T-helper 1 cell treated with Interleukin-12 subunit alpha and Interleukin-12 subunit beta and Interleukin-4 antibody, amounts not matched to agents 30 ng/mL and 1 ng/mL, for 36 hours (primary cell): Measurements from ENCODE around the gene NDUFAF8. TPM values are rescaled to one million over a fixed set of nuclear protein-coding genes. Genes with fewer than 3 reads are reported as not detected.

ENCODE experiments used
- intact Hi-C: fragments of 100-400 bp; cut with micrococcal nuclease; formaldehyde crosslinking; loops from one replicate; pipeline ENCODE4 v1.15.1; 2024
- total RNA-seq: library from RNA; stranded (reverse); gene quantifications from 2 replicates; pipeline ENCODE4 v1.2.3, GENCODE V29; 2022

Gene NDUFAF8
- total RNA-seq, 1 donor from 2014 or later = 47.3 TPM

- intact Hi-C loops = no loop called here
Measured at GRCh38 chr17:81250286-81251093, 11.4 kb downstream of the NDUFAF8 start.

DNA sequence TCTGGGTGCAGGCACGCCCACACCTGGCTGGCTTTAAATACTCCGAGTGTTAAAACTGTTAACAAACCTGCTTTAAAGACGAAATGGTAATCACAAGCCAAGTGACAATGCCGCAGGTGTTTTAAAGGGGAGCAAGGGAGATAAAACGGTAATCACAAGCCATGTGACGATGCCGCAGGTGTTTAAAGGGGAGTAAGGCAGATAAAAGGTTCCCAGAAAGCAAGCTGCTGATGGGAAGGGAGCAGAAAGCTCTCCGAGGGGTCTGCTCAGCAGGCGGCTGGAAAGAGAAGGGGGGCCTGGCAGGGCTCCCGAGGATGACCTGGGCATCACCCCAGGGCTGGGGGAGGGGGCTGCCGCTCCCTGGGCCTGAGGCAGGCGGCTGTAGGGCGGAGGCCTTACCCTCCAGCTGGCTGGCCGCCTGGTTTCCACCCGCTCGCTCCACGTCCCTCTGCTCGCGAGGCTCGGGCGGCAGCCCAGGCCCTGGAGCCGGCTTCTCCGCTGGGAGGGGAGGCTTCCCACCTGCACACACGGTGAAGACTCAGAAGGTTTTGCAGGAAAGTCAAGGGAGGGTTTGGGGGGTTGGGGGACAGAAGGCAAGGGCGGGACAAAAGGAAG is 12.1 kb downstream of the NDUFAF8 start:
- intact Hi-C loops = no loop called here

DNA sequence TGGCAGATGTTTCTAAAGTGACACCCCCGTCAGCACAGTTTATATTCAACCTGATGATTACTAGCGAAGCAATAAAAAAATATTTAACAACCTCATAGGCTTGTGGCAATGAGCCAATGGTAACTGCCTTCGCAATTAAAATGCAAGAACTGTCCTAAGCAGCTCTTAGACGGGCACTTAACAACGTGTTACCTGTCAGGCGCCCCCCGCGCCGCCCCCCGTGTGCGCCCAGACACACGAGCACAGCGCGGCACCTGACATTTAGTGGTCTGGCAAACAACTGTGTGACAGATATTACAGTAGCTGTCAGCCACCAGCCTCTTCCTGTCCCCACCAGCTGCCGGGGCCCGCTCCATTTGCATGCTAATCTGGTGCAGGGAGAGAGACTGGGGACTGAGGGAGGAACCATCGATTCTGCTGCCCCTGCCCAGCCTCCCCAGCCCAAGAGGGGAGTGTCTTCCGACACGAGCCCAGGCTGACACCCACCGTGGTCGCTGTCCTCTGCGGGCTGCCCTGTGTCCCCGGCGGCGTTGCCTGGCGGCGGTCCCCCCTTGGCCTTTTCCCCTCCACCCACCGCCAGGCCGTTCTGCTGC is 12.7 kb downstream of the NDUFAF8 start:
- intact Hi-C loops = no loop called here

- intact Hi-C loops = no loop called here
Measured at GRCh38 chr17:81252326-81252986, 13.3 kb downstream of the NDUFAF8 start.

GRCh38 chr17:81252987-81253329 is 13.8 kb downstream of the NDUFAF8 start:
- intact Hi-C loops = loop anchor here (1.0 kb wide), 4 partner anchors 43 to 348 kb away; no protein-coding TSS in a partner anchor

GRCh38 chr17:81253358-81254131 is 14.4 kb downstream of the NDUFAF8 start:
- intact Hi-C loops = loop anchor here (1.0 kb wide), 4 partner anchors 43 to 348 kb away; no protein-coding TSS in a partner anchor

- intact Hi-C loops = no loop called here
Measured at GRCh38 chr17:81254955-81255717, 16.0 kb downstream of the NDUFAF8 start.

GRCh38 chr17:81256616-81257015 is 17.5 kb downstream of the NDUFAF8 start:
- intact Hi-C loops = no loop called here

DNA sequence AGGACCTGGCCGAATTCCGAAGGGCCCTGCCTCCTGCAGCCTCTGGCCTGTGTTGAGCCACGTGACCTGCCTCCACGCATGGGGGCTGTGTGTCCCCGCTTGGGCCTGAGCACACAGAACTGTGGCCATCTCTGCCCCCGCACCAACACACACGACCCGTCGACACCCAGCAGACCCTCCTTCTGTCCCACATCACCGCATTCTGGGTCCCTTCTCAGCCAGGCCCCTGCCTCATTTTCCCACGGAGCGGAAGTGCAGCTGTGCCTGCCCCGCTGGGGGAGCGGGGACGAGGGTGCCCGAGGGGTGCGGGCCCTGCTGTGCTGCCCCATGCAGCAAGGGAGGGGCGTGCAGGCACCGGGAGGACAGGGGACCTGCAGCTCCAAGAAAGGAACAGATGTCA is 18.4 kb downstream of the NDUFAF8 start:
- intact Hi-C loops = no loop called here

GRCh38 chr17:81258292-81258691 is 19.2 kb downstream of the NDUFAF8 start:
- intact Hi-C loops = no loop called here

- intact Hi-C loops = no loop called here
Measured at GRCh38 chr17:81259058-81259605, 20.0 kb downstream of the NDUFAF8 start.

DNA sequence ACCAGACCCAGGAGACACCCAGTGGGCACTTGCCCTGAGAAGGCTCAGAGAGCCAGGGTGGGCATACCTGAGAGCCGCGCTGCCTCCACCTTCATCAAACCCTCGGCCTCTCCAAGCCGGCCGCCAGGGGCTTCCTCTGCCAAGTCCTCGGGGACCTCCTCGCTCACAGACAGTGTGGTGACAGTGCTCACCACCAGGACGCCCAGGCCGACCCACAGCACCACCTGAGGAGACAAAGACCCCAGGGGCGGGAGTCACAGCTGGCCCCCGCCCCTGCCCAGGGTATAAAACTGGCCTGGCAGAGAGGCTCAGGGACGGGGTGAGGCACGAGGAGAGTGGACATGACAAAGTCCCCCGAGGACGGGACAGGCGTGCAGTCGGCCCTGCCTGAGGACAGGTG is 21.1 kb downstream of the NDUFAF8 start:
- intact Hi-C loops = no loop called here

GRCh38 chr17:81260641-81261040 is 21.5 kb downstream of the NDUFAF8 start:
- intact Hi-C loops = no loop called here

- intact Hi-C loops = no loop called here
Measured at GRCh38 chr17:81261096-81261495, 22.0 kb downstream of the NDUFAF8 start.

DNA sequence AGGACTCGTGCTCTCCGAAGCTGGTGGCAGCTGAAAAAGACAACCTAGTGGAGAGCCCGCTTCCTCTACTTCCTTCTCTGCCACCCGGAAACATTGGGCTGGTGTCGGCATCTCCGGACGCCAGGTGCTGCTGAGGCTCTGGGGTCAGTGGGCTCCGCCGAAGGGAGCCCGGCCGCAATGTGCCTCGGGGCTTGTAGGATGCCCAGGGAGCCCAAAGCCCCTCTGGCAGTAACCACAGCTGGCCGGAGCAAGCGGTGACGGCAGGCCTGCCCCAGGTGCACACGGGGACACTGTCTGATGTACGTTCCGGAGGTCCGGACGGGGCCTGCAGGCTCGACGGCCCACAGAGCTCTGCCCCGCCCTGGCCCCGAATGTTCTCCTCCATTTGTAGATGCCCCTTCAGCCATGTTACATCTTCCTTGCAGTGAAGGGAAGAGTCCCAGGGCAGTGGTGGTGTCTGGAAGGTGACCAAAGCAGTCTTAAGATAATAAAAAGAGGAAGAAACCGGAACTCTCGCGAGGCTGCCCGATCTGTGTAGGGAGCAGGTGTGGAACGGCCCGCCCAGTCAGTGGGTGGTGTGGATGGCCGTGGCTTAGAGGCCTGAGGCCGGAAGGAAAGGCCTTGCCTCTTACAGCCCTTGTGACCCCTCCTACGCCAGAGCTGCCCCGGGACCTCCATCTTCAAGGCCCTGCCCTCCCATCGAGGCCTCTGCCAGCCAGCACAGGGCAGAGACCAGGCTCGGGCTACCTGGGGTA is 22.6 kb downstream of the NDUFAF8 start:
- intact Hi-C loops = no loop called here

DNA sequence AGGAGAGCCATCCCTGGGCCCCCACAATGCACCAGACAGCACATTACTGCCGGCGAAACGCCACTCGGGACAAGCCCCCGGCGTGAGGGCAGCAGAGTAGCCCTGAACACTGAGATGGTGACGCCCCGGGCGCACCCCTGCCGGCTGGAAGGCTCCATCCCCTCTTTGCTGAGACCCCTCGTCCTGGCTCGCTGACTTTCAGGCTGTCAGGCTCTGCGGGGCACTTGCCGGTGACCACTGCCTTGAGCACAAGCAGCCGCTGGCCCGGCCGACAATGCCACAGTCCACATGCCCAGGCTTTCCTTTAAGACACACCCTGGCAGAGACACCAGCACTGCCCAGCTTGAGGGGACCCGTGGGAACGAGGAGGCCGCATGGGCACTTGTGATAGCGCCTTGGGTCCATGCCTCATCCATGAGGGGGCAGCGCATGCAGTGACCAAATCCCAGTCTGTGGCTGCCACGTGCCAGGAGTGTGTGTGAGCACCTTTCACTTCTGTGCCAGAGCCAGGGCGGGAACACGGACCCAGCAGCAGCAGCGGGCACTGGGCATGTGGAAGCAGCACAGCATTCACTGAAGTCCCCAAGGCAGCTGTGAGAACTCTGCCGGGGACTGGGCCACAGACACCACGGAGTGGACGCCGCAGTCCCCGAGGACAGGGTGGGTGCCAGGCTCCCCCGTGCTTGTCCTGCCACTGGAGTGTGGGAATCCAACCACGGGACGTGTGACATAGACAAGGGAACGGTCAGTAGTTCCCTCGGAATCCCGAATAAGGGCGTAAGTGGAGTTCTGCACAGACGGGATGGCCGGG is 24.5 kb downstream of the NDUFAF8 start:
- intact Hi-C loops = no loop called here

- intact Hi-C loops = no loop called here
Measured at GRCh38 chr17:81264640-81265039, 25.5 kb downstream of the NDUFAF8 start.

DNA sequence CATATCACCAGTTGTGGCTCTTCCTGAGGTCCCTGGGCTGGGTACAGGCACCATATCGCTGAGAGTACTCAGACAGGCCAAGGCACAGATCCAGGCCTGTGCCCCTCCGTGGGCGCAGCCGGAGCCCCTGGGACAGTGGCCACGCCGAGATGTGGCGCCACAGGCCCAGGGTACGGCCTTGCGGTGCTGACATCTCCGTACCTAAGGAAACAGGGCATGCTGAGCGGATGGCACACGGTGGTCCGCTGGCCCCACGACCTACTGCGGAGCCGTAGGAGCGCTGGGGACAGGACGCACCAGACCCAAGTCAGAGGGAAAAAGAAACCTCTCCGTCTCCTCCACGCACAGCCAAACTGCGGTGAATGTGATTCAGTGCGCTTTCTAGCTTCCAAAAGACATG is 26.5 kb downstream of the NDUFAF8 start:
- intact Hi-C loops = no loop called here
